ENCODE data around the gene REPS2.
"Not testable (repeated sequence)": the region's sequence is repeated elsewhere in the genome, so short reads cannot be mapped to it uniquely, and the experiment has no call there.

Gene REPS2

GRCh38 chrX:16930392-16930791 is 16.1 kb upstream of the REPS2 start:
- H3K27ac ChIP-seq (ENCODE audit: low read depth, low read length), result no peak overlapping the region

GRCh38 chrX:16931371-16931770 is 15.1 kb upstream of the REPS2 start:
- Histone ChIP-seq H3K9me3 (ENCODE audit: low read length) (no peaks in the 10 kb centered on the region), H3K36me3 (ENCODE audit: insufficient read depth, low read length) (no peaks in the 10 kb centered on the region), H3K27ac (ENCODE audit: low read depth, low read length) (no peak overlapping the region), H3K9ac (ENCODE audit: low read length) (no peak overlapping the region), H3K4me3 (ENCODE audit: low read depth in 1 of 2, low read length in 2 of 2) (no peak overlapping the region), H3K27me3 (ENCODE audit: control insufficient read depth in 1 of 2, insufficient read depth in 2 of 2, low read length in 2 of 2) (no peaks in the 10 kb centered on the region), H3K4me1 (ENCODE audit: insufficient read depth, low read length) (no peaks in the 10 kb centered on the region)

More at GRCh38 chrX:16930392-16930791, 16.1 kb upstream of the REPS2 start:
- no peak overlapping the region for H3K9ac ChIP-seq (ENCODE audit: low read length)
- no peaks in the 10 kb centered on the region for H3K27me3 ChIP-seq (ENCODE audit: control insufficient read depth in 1 of 2, insufficient read depth in 2 of 2, low read length in 2 of 2)
- H3K4me3 ChIP-seq (ENCODE audit: low read depth in 1 of 2, low read length in 2 of 2), result no peak overlapping the region
- H3K9me3 ChIP-seq (ENCODE audit: low read length), result no peaks in the 10 kb centered on the region
- no peaks in the 10 kb centered on the region for H3K4me1 ChIP-seq (ENCODE audit: insufficient read depth, low read length)
- no peaks in the 10 kb centered on the region for H3K36me3 ChIP-seq (ENCODE audit: insufficient read depth, low read length)

GRCh38 chrX:16931855-16932575 is 14.4 kb upstream of the REPS2 start:
- Histone ChIP-seq H3K9me3 (ENCODE audit: low read length) (no peaks in the 10 kb centered on the region), H3K9ac (ENCODE audit: low read length) (no peak overlapping the region), H3K36me3 (ENCODE audit: insufficient read depth, low read length) (no peaks in the 10 kb centered on the region), H3K4me3 (ENCODE audit: low read depth in 1 of 2, low read length in 2 of 2) (no peak overlapping the region), H3K4me1 (ENCODE audit: insufficient read depth, low read length) (no peaks in the 10 kb centered on the region), H3K27me3 (ENCODE audit: control insufficient read depth in 1 of 2, insufficient read depth in 2 of 2, low read length in 2 of 2) (no peaks in the 10 kb centered on the region), H3K27ac (ENCODE audit: low read depth, low read length) (no peak overlapping the region)

GRCh38 chrX:16934185-16934584 is 12.3 kb upstream of the REPS2 start:
- no peaks in the 10 kb centered on the region for H3K36me3 ChIP-seq (ENCODE audit: insufficient read depth, low read length)
- H3K9me3 ChIP-seq (ENCODE audit: low read length), result no peaks in the 10 kb centered on the region
- no peak overlapping the region for H3K9ac ChIP-seq (ENCODE audit: low read length)
- H3K27me3 ChIP-seq (ENCODE audit: control insufficient read depth in 1 of 2, insufficient read depth in 2 of 2, low read length in 2 of 2), result no peaks in the 10 kb centered on the region
- H3K4me3 ChIP-seq (ENCODE audit: low read depth in 1 of 2, low read length in 2 of 2), result no peak overlapping the region
- H3K27ac ChIP-seq (ENCODE audit: low read depth, low read length), result no peak overlapping the region
- no peaks in the 10 kb centered on the region for H3K4me1 ChIP-seq (ENCODE audit: insufficient read depth, low read length)

GRCh38 chrX:16946971-16947562 is 609 bp downstream of the REPS2 start:
- Histone ChIP-seq H3K4me3 (ENCODE audit: low read depth in 1 of 2, low read length in 2 of 2) (peak overlapping the region; percentile 4 to 55), H3K27ac (ENCODE audit: low read depth, low read length) (no peak overlapping the region), H3K9ac (ENCODE audit: low read length) (no peak overlapping the region), H3K4me1 (ENCODE audit: insufficient read depth, low read length) (no peaks in the 10 kb centered on the region), H3K27me3 (ENCODE audit: control insufficient read depth in 1 of 2, insufficient read depth in 2 of 2, low read length in 2 of 2) (peaks cover 0 to 4% of the 10 kb centered on the region in 2 donors), H3K36me3 (ENCODE audit: insufficient read depth, low read length) (no peaks in the 10 kb centered on the region), H3K9me3 (ENCODE audit: low read length) (peaks cover 3% of the 10 kb centered on the region)

- Histone ChIP-seq H3K27me3 (ENCODE audit: control insufficient read depth in 1 of 2, insufficient read depth in 2 of 2, low read length in 2 of 2) (no peaks in the 10 kb centered on the region), H3K4me1 (ENCODE audit: insufficient read depth, low read length) (no peaks in the 10 kb centered on the region), H3K9me3 (ENCODE audit: low read length) (no peaks in the 10 kb centered on the region), H3K27ac (ENCODE audit: low read depth, low read length) (no peak overlapping the region), H3K4me3 (ENCODE audit: low read depth in 1 of 2, low read length in 2 of 2) (no peak overlapping the region), H3K36me3 (ENCODE audit: insufficient read depth, low read length) (no peaks in the 10 kb centered on the region), H3K9ac (ENCODE audit: low read length) (no peak overlapping the region)
Observed at GRCh38 chrX:16950423-16950822, 4.0 kb downstream of the REPS2 start.

GRCh38 chrX:16953606-16954211 is 7.3 kb downstream of the REPS2 start:
- no peaks in the 10 kb centered on the region for H3K4me1 ChIP-seq (ENCODE audit: insufficient read depth, low read length)
- H3K27ac ChIP-seq (ENCODE audit: low read depth, low read length), result no peak overlapping the region
- H3K9ac ChIP-seq (ENCODE audit: low read length), result no peak overlapping the region
- H3K9me3 ChIP-seq (ENCODE audit: low read length), result no peaks in the 10 kb centered on the region
- H3K27me3 ChIP-seq (ENCODE audit: control insufficient read depth in 1 of 2, insufficient read depth in 2 of 2, low read length in 2 of 2), result peaks cover 0 to 8% of the 10 kb centered on the region in 2 donors
- no peaks in the 10 kb centered on the region for H3K36me3 ChIP-seq (ENCODE audit: insufficient read depth, low read length)
- no peak overlapping the region for H3K4me3 ChIP-seq (ENCODE audit: low read depth in 1 of 2, low read length in 2 of 2)

GRCh38 chrX:16957751-16958150 is 11.3 kb downstream of the REPS2 start:
- Histone ChIP-seq H3K9ac (ENCODE audit: low read length) (no peak overlapping the region), H3K36me3 (ENCODE audit: insufficient read depth, low read length) (no peaks in the 10 kb centered on the region), H3K27me3 (ENCODE audit: control insufficient read depth in 1 of 2, insufficient read depth in 2 of 2, low read length in 2 of 2) (peaks cover 0 to 8% of the 10 kb centered on the region in 2 donors), H3K9me3 (ENCODE audit: low read length) (no peaks in the 10 kb centered on the region), H3K4me3 (ENCODE audit: low read depth in 1 of 2, low read length in 2 of 2) (no peak overlapping the region), H3K27ac (ENCODE audit: low read depth, low read length) (no peak overlapping the region), H3K4me1 (ENCODE audit: insufficient read depth, low read length) (no peaks in the 10 kb centered on the region)

GRCh38 chrX:16958356-16958755 is 11.9 kb downstream of the REPS2 start:
- H3K9ac ChIP-seq (ENCODE audit: low read length), result no peak overlapping the region
- H3K4me1 ChIP-seq (ENCODE audit: insufficient read depth, low read length), result no peaks in the 10 kb centered on the region
- no peaks in the 10 kb centered on the region for H3K36me3 ChIP-seq (ENCODE audit: insufficient read depth, low read length)
- H3K27me3 ChIP-seq (ENCODE audit: control insufficient read depth in 1 of 2, insufficient read depth in 2 of 2, low read length in 2 of 2), result peaks cover 0 to 8% of the 10 kb centered on the region in 2 donors
- H3K9me3 ChIP-seq (ENCODE audit: low read length), result no peaks in the 10 kb centered on the region
- no peak overlapping the region for H3K27ac ChIP-seq (ENCODE audit: low read depth, low read length)
- H3K4me3 ChIP-seq (ENCODE audit: low read depth in 1 of 2, low read length in 2 of 2), result no peak overlapping the region

GRCh38 chrX:16962661-16963060 is 16.2 kb downstream of the REPS2 start:
- not testable (repeated sequence) for H3K36me3 ChIP-seq (ENCODE audit: insufficient read depth, low read length); H3K27ac ChIP-seq (ENCODE audit: low read depth, low read length); H3K9ac ChIP-seq (ENCODE audit: low read length); H3K4me3 ChIP-seq (ENCODE audit: low read depth in 1 of 2, low read length in 2 of 2); H3K27me3 ChIP-seq (ENCODE audit: control insufficient read depth in 1 of 2, insufficient read depth in 2 of 2, low read length in 2 of 2); H3K4me1 ChIP-seq (ENCODE audit: insufficient read depth, low read length); H3K9me3 ChIP-seq (ENCODE audit: low read length)

GRCh38 chrX:16963216-16963615 is 16.8 kb downstream of the REPS2 start:
- H3K4me3 ChIP-seq (ENCODE audit: low read depth in 1 of 2, low read length in 2 of 2), result no peak overlapping the region
- no peaks in the 10 kb centered on the region for H3K4me1 ChIP-seq (ENCODE audit: insufficient read depth, low read length)
- no peaks in the 10 kb centered on the region for H3K9me3 ChIP-seq (ENCODE audit: low read length)
- no peak overlapping the region for H3K9ac ChIP-seq (ENCODE audit: low read length)
- H3K27me3 ChIP-seq (ENCODE audit: control insufficient read depth in 1 of 2, insufficient read depth in 2 of 2, low read length in 2 of 2), result peaks cover 0 to 1% of the 10 kb centered on the region in 2 donors
- no peaks in the 10 kb centered on the region for H3K36me3 ChIP-seq (ENCODE audit: insufficient read depth, low read length)
- H3K27ac ChIP-seq (ENCODE audit: low read depth, low read length), result no peak overlapping the region
